Activated naive CD4-positive, alpha-beta T cell treated with Interleukin-2 at 50 U/mL for 16 hours (primary cell): ENCODE measurements around the gene FGFR2.

Experiments
- DNase-seq: peaks from one replicate; pipeline ENCODE4 v3.0.0-alpha.2; 2020

The FGFR2 gene

DNA sequence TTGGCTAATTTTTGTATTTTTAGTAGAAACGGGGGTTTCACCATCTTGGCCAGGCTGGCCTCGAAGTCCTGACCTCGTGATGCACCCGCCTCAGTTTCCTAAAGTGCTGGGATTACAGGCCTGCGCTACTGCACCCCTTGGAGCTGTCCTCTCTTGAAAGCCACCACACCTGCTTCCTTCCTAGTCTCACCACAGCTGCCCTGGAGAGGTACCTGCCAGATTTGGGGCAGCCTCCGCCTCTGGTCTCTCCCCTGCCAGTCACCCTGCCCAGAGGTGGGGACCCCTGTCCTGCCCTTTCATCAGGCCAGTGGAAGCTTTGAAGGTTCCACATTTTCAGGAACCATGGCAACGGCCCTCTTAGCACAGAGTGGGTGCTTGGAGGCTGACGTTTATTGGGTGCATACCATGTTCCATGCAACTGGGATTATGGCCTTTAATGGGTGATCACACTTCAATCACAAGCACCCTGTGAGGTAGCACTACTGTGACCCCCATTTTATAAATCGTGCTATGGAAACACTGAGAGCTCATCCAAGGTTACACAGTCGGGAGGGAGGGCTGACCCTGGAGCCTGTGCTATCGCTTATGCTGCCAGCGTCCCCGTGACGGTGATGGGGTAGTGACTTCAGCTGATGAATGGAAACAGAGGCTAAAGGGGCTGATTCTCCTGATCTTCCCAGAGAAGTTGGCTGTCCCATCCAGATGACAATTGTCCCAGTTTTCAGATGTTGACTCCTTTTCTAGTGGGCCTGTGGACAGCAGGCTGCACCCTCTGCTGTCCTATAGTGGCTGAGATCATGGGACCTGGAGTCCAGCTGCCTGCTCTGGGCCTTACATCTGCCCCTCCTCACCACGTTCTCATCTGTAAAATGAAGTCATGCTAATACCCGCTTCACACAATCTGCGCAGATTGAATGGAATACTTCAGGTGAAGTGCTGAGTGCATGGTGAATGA is 11.5 kb upstream of the FGFR2 start:
- no peak for DNase-seq

DNA sequence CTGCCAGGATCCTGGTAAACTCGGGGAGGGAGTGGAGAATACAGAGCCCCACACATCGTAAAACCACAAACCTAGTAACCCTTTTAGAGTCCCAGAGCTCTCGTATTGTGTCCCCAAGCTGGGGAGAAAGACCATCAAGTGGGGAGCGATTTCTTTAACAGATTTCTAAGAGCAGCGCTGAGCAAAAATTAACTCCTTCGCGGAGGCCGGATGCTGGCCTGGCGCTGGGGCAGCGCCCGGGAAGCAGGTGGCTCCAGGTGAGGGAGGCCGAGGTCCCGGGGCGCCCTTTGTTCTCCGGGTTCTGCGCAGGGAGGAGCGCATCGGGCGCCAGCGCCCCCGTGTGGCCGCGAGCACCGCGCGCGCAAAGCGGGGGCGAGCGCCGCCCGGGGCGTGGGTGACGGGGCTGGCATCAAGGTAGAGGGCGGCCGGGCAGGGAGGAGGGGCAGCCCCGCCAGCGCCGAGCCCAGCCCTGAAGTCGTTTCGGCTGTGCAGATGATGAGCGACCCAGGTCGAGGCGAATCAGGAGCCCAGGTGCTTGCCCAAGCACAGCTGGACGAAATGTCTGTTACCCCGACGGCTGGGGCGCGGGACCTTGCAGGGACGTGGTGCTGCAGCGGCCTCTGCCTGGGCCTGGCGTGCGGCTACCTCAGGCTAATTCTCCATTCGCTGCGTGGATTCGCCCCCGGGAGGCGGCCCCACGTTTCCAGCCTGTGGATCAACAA is 10.4 kb upstream of the FGFR2 start:
- DNase-seq: peak; percentile 3

DNA sequence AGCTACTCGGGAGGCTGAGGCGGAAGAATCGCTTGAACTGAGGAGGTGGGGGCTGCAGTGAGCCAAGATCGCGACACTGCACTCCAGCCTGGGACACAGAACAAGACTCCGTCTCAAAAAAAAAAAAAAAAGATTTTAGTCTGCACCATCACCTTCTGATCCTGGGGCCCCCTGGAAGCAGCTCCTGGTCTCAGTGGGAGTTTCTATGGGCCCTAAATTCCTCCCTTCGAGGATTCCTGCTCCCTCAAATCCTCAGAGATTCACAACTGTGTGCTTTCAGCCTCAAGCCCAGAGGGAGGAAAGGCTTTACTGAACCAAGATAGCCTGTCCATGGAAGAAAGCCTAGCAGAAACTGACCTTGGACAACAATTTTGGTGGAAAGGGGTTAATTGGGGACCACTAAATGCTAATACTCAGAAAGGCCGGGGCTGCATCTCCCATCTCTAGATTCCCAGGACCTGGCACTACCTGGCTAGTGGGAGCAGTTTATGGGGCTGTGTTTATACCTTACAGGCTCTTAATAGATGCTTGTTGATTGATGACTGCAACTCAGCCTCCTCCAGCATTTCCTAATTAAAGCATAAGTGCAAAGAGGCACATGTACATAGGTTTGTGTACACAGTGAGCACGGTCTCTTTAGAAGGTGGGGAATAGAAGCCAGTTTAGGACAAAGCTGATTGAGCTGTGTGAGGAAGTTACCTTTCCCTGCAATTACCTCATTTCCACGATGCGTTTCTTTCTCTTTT is 9.2 kb upstream of the FGFR2 start:
- no peak for DNase-seq

DNA sequence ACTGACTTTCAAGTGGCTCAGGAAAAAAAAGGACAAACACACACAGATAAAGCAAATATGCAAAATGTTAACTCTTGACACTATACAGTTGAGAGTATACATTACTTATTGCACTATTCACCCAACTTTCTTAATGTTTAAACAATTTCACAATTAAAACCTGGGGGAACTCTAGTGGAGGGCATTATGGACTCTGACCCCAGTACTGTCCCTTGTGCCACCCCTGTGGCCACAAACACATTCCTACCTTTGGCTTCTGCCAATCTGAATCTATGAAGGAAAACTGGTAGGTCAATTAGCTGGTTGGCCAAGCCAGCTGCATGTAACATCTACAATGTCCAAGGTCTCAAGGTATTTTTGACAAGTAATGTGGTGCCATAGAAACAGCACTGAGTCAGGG is 7.5 kb upstream of the FGFR2 start:
- DNase-seq: no peak

DNA sequence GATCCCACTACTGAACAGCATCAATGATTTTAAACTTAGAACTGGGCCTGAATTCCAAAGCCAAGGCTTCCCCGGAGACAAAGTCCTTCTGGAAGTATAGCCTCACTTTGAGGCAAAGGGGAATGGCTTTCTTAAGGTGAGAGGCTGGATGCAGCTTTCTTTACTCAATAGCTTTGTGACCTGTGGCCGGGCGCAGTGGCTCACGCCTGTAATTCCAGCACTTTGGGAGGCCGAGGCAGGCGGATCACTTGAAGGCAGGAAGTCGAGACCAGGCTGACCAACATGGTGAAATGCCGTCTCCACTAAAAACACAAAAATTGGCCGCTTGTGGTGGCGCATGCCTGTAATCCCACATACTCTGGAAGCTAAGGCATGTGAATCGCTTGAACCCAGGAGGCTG is 3.2 kb upstream of the FGFR2 start:
- no peak for DNase-seq

DNA sequence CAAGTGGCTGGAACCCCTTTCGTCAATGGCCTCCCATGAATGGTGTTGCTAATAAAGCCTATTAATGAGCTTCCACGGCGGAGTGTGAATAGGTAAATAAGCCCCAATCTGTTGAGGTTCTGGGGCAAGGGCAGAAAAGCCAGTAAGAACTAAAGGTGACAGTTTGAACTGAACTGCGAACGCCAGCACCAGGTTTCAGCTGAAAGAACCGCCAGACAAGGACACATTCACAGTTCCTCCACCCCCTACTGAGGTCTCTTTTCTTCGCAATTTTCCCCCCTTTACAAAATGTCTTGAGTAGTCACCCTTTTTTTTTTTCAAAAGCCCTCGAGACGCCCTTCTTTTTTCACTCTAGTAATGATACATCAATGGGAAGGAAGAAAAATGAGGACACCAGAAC is 2.4 kb upstream of the FGFR2 start:
- no peak for DNase-seq

DNA sequence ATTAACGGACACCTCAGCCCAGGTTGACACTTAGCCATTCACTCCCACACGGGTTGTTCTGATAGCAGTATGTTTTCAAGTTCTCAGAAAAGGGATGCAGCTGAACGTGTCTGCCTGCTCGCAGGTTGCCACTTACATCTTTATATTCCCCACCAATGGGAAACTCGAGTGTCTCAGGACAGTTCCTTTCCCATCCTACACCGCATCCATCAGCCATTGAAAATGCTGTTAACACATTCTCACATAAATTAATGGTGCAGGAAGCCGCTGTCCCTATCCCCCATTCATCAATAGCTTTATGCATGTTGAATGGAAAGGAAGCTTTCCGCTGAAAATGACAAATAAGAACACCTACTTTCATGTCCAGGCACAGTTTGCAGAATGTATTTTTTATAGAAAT is 1.7 kb upstream of the FGFR2 start:
- no peak for DNase-seq

DNA sequence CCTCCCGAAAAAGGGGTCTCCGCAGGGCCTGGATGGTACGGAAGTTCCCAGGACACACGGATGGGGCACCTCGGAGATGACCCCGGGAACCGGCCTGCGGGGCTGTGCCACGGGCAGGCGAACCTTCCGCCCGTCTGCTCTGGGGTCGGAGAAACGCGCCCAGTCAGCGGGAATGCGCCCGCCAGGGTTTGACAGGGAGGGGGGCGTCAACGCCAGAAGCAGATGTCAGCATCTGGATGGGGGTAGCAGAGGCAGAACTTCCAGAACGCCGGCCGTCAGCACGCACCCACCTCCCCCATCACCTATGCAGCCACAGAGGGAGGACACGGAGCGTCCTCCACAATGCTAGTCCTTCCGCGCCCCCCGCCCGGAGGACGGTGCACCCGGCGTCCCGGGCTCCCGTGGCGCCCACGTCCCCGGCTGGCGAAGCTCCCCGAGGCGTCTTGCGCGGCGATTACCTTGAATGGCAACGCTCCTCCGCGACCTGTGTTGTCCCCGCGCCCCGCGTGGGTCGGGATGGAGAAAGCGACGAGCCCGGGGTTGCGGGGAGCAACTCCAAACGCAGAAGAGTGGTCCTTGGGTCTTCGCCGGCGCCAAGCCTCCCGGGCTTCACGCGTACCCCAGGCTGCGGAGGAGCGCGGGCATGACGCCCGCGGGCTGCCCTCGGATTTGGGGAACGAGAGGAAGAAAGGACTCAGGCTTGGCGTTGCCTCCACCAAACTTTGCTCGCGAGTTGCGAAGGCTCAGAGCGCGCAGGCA is 561 bp downstream of the FGFR2 start:
- DNase-seq: no peak

DNA sequence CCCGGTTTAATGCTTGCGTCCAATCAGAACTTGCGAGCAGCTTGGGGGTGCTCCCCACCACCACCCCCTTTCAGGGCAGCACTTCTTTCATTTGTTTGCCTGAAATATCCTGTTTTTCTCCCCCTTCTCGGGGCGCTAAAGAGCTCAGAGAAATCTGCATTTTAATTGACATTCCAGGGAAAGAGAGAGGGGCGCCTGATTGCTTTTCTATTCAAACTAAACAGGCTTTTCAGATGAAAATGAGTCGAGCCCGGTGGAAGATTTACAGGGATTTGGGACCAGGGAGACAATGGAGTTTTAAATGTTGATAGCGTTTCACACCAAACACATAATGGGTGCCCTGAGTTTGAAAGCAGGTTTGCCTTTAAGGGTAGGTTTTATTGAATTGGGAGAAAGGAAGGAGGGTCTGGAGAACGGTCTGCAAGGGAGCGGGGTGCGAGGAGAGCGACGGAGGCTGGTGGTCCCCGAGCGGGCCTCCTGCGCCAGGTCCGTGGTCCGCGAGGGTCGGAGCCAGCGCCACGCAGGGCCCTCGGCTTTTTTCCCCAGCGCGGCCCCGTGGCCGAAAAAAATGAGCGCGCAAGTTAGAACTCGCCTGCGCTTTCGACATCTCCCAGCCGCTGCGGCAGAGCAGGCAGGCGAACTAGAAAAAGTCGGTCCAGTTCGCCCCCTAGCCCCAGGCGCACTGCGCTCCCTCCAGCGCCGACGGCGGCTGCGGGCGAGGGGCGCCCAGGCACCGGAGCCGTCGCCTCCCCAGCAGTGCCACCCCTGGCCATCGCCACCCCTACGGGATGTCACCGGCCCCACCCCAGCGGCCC is 1.3 kb downstream of the FGFR2 start:
- no peak for DNase-seq

DNA sequence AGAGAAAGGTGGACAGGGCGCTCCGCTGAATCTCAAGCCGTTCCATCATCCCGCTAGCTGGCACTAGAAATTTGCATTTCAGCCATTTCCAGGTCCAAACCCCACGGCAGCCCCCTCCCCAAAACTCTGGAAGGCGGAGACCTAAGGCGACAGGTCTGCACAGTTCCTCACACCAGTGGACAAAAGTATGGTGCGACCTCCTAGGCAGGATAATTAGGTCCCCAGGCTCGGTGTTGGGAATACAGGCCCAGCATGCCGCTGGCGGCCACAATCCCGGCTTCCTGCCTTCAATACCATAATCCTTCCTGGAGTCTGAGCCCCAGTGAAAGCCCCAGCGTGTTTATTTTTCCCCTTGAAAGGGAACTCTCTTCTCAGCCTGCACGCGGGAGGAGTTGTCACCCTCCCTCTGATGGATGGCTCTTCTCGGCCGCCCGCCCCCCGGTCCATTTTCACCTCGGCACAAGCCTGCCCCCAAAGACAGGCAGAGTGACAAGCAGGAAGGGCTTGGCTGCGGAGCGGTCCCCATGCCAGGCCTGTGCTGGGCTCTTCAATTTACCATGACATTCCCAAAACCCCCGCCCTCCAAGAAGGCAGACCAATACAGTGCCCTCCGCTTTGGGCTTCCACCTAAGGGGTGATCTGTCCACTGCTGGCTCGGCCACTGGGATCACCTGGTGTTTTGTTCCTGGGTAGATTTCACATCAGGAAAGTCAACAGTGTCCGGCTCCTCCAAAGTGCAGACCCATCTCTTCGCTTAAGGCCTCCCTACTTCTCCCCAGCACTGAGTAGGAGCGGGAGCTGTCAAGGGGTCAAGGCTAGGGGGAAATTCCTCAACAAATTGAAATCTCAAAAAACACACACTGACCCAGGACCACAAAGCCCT is 2.2 kb downstream of the FGFR2 start:
- no peak for DNase-seq

DNA sequence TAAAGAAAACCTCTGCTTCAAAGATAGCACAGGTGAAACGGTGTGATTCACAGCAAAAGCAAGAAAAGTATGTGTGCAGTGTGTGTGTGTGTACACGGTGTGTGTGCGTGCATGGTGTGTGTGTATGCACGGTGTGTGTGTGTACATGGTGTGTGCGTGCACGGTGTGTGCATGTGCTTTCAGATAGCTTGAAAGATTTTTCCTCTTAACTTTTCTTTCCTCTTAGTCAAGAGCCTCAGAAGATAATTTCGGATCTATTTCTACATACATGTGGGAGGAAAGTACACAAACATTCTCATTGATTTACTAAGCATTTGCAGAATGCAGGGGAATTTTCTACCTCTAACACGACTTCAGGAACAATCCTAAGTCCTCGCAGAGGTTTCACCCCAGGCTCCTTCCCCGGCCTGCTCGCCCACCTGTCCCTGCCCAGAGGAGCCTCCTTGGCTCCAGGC is 2.9 kb downstream of the FGFR2 start:
- DNase-seq: no peak

DNA sequence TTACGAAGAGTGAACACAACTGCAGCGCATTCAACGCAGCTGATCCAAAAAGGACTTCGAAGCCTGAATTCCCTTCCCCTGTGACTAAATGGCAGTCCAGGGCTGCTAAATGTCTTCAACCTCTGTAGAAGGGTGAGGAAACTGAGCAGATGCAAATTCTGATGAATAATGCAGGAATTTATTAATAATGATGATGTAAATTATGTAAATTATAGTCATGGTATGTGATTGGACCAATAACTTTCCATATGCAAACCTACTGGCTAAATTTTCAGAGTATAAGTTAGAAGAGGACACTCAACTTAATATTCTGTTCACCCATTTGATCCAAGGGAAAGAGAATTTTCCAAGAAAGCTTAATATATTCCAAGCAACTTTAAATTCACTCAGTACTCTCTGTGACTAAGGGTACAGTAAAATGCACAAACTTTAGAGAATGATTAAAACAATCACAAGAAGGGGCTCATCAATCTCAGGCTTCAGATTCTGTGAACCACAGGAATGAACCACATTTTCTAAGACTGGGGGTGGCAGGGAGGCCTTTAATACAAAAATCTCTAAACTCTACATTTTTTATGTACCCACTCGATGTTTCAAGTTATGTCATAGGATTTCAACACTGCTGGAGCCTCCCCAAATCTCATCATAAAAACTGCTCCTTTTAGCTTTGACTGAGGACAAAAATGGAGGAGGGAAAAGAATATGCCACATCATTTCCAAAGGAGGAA is 3.5 kb downstream of the FGFR2 start:
- DNase-seq: no peak

DNA sequence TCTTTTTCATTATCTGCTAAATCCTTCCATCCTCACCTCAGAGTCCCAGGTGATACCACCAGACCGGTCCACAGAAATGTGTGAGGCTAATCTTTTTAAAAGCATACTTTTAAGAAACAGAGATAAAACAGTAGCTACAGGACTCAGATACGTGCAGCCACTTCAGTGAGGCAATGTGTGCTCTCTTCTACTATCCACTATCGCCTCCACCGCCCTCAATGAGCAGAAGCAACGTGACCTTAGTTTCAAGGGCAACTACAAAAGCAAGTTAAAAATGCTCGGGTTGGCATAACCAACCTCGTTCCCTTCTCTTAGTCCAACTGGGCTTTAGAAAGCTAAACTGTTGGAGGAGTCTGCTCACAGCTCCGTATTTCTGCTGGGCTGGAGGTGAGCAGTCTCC is 4.2 kb downstream of the FGFR2 start:
- DNase-seq: no peak

DNA sequence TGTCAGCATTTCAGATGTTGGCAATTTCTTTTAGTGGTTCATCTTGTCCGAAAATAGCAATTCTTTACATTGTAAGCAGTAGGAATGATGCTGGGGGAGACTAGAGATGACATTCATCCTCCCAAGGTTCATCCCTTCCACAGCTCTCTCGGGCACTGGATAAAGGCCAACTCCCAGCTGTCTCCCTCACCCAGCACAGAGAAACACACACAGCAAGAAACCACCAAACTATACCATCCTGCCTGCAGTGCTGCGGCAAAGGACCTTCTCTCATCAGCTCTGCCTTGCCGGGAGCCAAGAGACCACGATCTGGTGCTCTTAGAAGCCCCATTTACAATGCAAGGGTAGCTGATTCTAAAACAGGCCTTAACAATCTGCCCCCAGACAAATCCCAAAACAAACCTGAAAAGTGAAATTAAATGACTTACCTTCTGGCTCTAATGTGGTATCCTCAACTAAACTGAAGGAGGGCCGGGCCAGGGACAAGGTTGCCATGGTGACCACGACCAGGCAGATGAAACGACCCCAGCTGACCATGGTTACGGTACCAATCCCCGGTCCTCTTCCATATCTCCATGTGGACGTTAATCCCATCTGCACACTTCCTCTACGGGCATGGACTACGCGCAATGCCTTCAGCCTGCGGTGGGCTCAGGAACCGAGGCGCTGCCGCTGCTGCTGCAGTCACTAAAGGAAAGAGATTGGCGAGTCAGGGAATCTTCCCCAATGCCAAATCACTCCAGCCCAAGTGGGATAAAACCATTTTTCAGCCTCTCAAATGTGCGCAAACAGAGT is 4.8 kb downstream of the FGFR2 start:
- no peak for DNase-seq

DNA sequence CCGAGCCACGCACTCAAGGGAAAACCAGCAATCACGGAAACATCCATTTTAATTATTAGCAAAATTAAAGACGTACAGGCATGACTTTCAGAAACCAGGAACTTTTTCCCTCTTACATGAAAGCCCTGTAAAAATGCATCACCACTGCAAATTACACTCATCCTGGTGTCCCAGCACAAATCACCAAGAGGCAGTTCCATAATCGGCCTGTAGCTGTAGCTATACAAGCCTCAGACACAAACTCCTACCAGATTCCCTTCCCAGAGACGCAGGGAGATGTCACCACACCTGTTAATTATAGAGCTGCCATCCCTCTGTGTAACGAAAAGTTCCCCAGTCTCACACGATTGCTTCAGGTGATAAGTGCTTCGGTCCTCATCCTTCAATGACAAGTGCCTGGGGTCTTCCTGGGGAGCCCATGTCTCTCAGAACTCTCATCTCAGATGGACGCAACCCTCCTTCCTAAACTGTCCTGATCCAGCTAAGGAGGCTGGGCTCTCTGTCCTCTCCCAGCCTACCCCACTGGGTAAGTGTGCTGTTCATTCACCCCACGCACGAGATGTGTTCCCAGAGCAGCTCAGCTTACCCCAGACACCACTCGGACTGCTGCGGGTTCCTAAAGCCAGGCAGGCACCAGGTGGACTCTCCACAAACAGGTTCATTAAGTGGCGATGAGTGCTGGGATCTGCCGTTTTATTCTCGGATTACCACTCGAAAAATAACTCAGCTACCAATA is 5.9 kb downstream of the FGFR2 start:
- DNase-seq: no peak

DNA sequence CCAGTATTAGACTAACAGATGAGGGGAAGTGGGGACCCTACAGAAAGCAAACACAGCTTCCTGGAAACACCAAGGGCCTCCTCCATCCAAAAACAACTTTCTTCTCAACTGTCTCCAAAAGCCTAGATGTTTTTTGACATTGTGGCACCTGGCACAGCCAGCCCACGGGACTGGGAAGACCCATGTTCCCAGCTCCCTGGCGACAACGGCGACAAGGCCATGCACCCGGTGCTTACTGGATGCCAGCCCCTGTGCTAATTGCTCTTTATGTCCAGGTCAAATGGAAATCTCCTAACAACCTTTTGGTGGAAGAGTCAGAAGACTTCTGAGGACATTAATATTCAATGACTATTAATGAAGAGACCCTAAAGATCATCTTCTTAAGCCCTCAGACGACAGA is 7.1 kb downstream of the FGFR2 start:
- DNase-seq: no peak

DNA sequence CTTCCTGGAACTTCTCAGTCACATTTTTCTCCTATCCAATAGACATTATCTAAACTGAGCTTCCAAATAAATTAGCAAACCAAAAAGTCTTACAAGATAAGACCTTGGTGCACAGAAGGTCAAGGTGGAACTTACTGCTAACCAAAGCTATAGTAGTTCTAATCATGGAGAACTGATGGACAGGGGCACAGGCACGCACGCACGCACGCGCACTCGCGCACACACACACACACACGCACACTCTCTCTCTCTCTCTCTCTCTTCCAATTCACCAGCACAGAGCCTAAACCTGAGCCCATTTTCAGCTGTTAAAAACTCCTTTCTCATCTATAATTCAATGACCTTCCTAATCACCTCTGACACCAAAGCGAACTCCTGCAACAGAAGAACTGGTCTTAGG is 7.5 kb downstream of the FGFR2 start:
- no peak for DNase-seq

DNA sequence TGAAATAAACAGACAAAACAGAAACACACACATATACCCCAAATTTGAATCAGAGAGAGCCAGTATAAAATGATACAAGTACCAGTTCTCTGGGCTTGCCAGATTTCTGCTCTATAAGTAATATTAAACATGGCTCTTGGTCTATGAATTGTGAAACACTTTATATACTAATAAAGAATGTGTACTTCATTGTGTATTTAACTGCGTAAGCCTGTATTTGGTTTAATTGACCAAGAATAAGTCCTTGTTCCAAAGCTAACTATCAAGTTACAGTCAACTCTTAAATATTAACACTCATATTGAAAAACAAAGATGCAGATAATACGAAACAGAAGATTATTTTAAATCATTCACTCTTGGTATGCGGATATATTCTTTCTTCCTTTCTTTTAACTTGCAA is 8.7 kb downstream of the FGFR2 start:
- no peak for DNase-seq
